Neural cell (in vitro differentiated cells): ENCODE data around the gene EIF1AD. TPM values are rescaled to one million over a fixed set of nuclear protein-coding genes. Genes with fewer than 3 reads are reported as not detected.

Experiments used
- H2AFZ ChIP-seq: fragments of 200-600, 300-800 bp; sonication (generic), shearing (Covaris generic); 2 replicates; pipeline ENCODE4 v1.6.0; 2014; ENCODE audit warnings: low read depth, mild to moderate bottlenecking, antibody characterized with exemption, low read length, moderate library complexity
- H3F3A ChIP-seq: fragments of 200-600 bp; shearing (Covaris generic); 2 replicates; pipeline ENCODE4 v1.6.1; 2016; ENCODE audit warnings: mild to moderate bottlenecking, moderate library complexity, mixed read lengths, antibody characterized with exemption, low read length; ENCODE audit not compliant: insufficient read depth, poor library complexity, severe bottlenecking
- H3K27ac ChIP-seq: fragments of 200-600, 300-800 bp; sonication (generic), shearing (Covaris generic); 2 replicates; pipeline ENCODE4 v1.5.1; 2014; ENCODE audit warnings: mild to moderate bottlenecking, low read length, moderate library complexity
- H3K27me3 ChIP-seq: fragments of 300-800, 200-600 bp; sonication (generic), shearing (Covaris generic); 2 replicates; pipeline ENCODE4 v1.6.0; 2014; ENCODE audit warnings: mild to moderate bottlenecking, low read depth, low read length, moderate library complexity; ENCODE audit not compliant: insufficient read depth
- H3K36me3 ChIP-seq: fragments of 300-800, 200-600 bp; sonication (generic), shearing (Covaris generic); 2 replicates; pipeline ENCODE4 v1.5.1; 2014; ENCODE audit warnings: mild to moderate bottlenecking, antibody characterized with exemption, low read length, moderate library complexity; ENCODE audit not compliant: insufficient read depth
- H3K4me2 ChIP-seq: fragments of 300-800, 200-600 bp; sonication (generic), shearing (Covaris generic); 2 replicates; pipeline ENCODE4 v1.6.0; 2014; ENCODE audit warnings: mild to moderate bottlenecking, low read length
- H3K4me3 ChIP-seq: fragments of 300-800, 200-600 bp; sonication (generic), shearing (Covaris generic); 2 replicates; pipeline ENCODE4 v1.5.1; 2014; ENCODE audit warnings: mild to moderate bottlenecking, low read length, moderate library complexity
- H3K79me2 ChIP-seq: fragments of 200-600 bp; shearing (Covaris generic); replicated peaks from 2 replicates; pipeline ENCODE4 v1.6.0; 2014; ENCODE audit warnings: mild to moderate bottlenecking, low read length, moderate library complexity; ENCODE audit not compliant: insufficient read depth
- H3K9ac ChIP-seq: fragments of 300-800, 200-600 bp; sonication (generic), shearing (Covaris generic); 2 replicates; pipeline ENCODE4 v1.6.1; 2016; ENCODE audit warnings: mild to moderate bottlenecking, low read length, mixed read lengths
- H3K9me2 ChIP-seq: fragments of 200-600 bp; shearing (Covaris generic); 2 replicates; pipeline ENCODE4 v1.6.1; 2016; ENCODE audit warnings: mild to moderate bottlenecking, low read length, mixed read lengths; ENCODE audit not compliant: insufficient read depth
- H3K9me3 ChIP-seq: fragments of 200-600, 300-800 bp; sonication (generic), shearing (Covaris generic); 2 replicates; pipeline ENCODE4 v1.6.1; 2016; ENCODE audit warnings: mild to moderate bottlenecking, mixed run types, low read length, moderate library complexity, mixed read lengths
- H4K20me1 ChIP-seq: fragments of 200-600 bp; shearing (Covaris generic); 2 replicates; pipeline ENCODE4 v1.6.1; 2016; ENCODE audit warnings: mild to moderate bottlenecking, mixed run types; ENCODE audit not compliant: insufficient read depth
- CTCF ChIP-seq: fragments of 450-650 bp; IDR thresholded peaks from 2 replicates; pipeline ENCODE4 v1.5.1; 2014; ENCODE audit warnings: antibody characterized with exemption, mild to moderate bottlenecking, moderate library complexity; ENCODE audit not compliant: poor library complexity, severe bottlenecking
- EP300 ChIP-seq: fragments of 450-650 bp; conservative IDR thresholded peaks from 2 replicates; pipeline ENCODE4 v1.6.1; 2014; ENCODE audit warnings: antibody characterized with exemption, mild to moderate bottlenecking, moderate library complexity; ENCODE audit not compliant: poor library complexity, severe bottlenecking
- EZH2 ChIP-seq: fragments of 200-600, 300-800 bp; shearing (Covaris generic), sonication (generic); IDR thresholded peaks from 2 replicates; pipeline ENCODE4 v1.6.1; 2014; ENCODE audit warnings: antibody characterized with exemption, low read length, borderline replicate concordance, mild to moderate bottlenecking; ENCODE audit not compliant: insufficient read depth, poor library complexity, severe bottlenecking
- MXI1 ChIP-seq: fragments of 450-650 bp; conservative IDR thresholded peaks from 2 replicates; pipeline ENCODE4 v1.6.1; 2014; ENCODE audit warnings: antibody characterized with exemption, mild to moderate bottlenecking; ENCODE audit not compliant: poor library complexity, severe bottlenecking
- POLR2AphosphoS5 ChIP-seq: IDR thresholded peaks from 2 replicates; pipeline ENCODE4 v1.6.1; 2012
- RAD21 ChIP-seq: fragments of 450-650 bp; conservative IDR thresholded peaks from 2 replicates; pipeline ENCODE4 v1.6.1; 2014; ENCODE audit warnings: antibody characterized with exemption, mild to moderate bottlenecking, moderate library complexity
- REST ChIP-seq: IDR thresholded peaks from 2 replicates; pipeline ENCODE4 v1.6.1; 2012; ENCODE audit warnings: borderline replicate concordance
- SMC3 ChIP-seq: fragments of 450-650 bp; conservative IDR thresholded peaks from 2 replicates; pipeline ENCODE4 v1.6.1; 2014; ENCODE audit warnings: antibody characterized with exemption, mild to moderate bottlenecking, moderate library complexity; ENCODE audit not compliant: poor library complexity
- TAF1 ChIP-seq: IDR thresholded peaks from 2 replicates; pipeline ENCODE4 v1.6.1; 2012; ENCODE audit warnings: low read depth
- polyA plus RNA-seq: library from polyadenylated mRNA; depleted of rRNA; stranded (reverse); fragments of >200 nt; gene quantifications from 2 replicates; pipeline ENCODE4 v1.2.3, GENCODE V29; 2014

Gene EIF1AD
- polyA plus RNA-seq, 1 donor from 2014 or later: 34.9 TPM

GRCh38 chr11:65983589-65983987 lies 18.4 kb downstream of the EIF1AD start:
- H3K27ac ChIP-seq: no peak overlapping the region
- H3K9me2 ChIP-seq: no peaks in the 10 kb centered on the region
- no peak overlapping the region for H3K4me3 ChIP-seq
- no peak overlapping the region for H3K9ac ChIP-seq
- no peak overlapping the region for H2AFZ ChIP-seq
- H3K79me2 ChIP-seq: no peaks in the 10 kb centered on the region
- TF ChIP-seq RAD21: no peak
- no peak for TF ChIP-seq POLR2AphosphoS5
- TF ChIP-seq REST: no peak
- TF ChIP-seq MXI1: no peak
- no peak for TF ChIP-seq EZH2
- no peak for TF ChIP-seq CTCF
- TF ChIP-seq SMC3: no peak
- TF ChIP-seq EP300: no peak
- H3K9me3 ChIP-seq: no peaks in the 10 kb centered on the region
- H4K20me1 ChIP-seq: no peaks in the 10 kb centered on the region
- no peaks in the 10 kb centered on the region for H3F3A ChIP-seq
- no peaks in the 10 kb centered on the region for H3K36me3 ChIP-seq
- H3K4me2 ChIP-seq: no peak overlapping the region
- H3K27me3 ChIP-seq: no peaks in the 10 kb centered on the region

- Histone ChIP-seq H3K9me2 (no peaks in the 10 kb centered on the region), H3K9me3 (no peaks in the 10 kb centered on the region), H3K36me3 (no peaks in the 10 kb centered on the region), H3F3A (no peaks in the 10 kb centered on the region), H3K79me2 (no peaks in the 10 kb centered on the region), H3K9ac (no peak overlapping the region), H3K4me3 (no peak overlapping the region), H4K20me1 (no peaks in the 10 kb centered on the region), H3K27me3 (no peaks in the 10 kb centered on the region), H3K27ac (no peak overlapping the region), H2AFZ (no peak overlapping the region), H3K4me2 (no peak overlapping the region)
- TF ChIP-seq REST: no peak
- no peak for TF ChIP-seq SMC3
- TF ChIP-seq TAF1: no peak
- TF ChIP-seq RAD21: no peak
- TF ChIP-seq POLR2AphosphoS5: no peak
- no peak for TF ChIP-seq CTCF
- TF ChIP-seq EZH2: no peak
- TF ChIP-seq MXI1: no peak
- no peak for TF ChIP-seq EP300
These were observed 19.0 kb downstream of the EIF1AD start for GRCh38 chr11:65982824-65983588.
